ENCODE data around the gene TRMT2A. TPM values are rescaled to one million over a fixed set of nuclear protein-coding genes. Genes with fewer than 3 reads are reported as not detected.

The TRMT2A gene
- total and polyA plus RNA-seq, 2 of the 8 experiments (the other 6 are each of a cell fraction or from before 2014, with no cell fraction given): 44.9 to 50.3 TPM

GRCh38 chr22:20079745-20080444, 37.1 kb downstream of the TRMT2A start, which contains the start of gene DGCR8:
Gene DGCR8, plus strand, starts transcription at chr22:20080241. Its CDS starts 5,723 bp downstream, at chr22:20085964.
- H3K4me3 ChIP-seq (ENCODE audit: extremely low read depth in 1 of 4, insufficient read depth in 2 of 4, low read depth in 3 of 4, low read length in 4 of 4): peak within 1 kb of the TSS; percentile 81 to 99 (median 92)
- H3K9me3 ChIP-seq (ENCODE audit: insufficient read depth in 2 of 2, low read depth in 1 of 2, low read length in 1 of 2): no peaks in the 10 kb centered on the region
- peaks cover 3 to 19% (median 11%) of the 10 kb centered on the region in 4 experiments for H3K4me1 ChIP-seq (replicated peaks in 1 of 4; ENCODE audit: control insufficient read depth in 3 of 4, insufficient read depth in 4 of 4, low read length in 3 of 4)
- H4K8ac ChIP-seq (ENCODE audit: extremely low read depth, insufficient read depth, low read length): peak within 1 kb of the TSS; percentile 94
- peaks cover 27 to 45% of the 10 kb centered on the region in 2 experiments for H3K79me2 ChIP-seq (ENCODE audit: control insufficient read depth in 1 of 2, insufficient read depth in 2 of 2, low read length in 2 of 2)
- no peak within 1 kb of the TSS for H2BK20ac ChIP-seq (ENCODE audit: low read length)
- no peak within 1 kb of the TSS for H2AFZ ChIP-seq (ENCODE audit: low read length)
- WGBS, 2 experiments (ENCODE audit: extremely low coverage in 1 of 2, insufficient coverage in 1 of 2, insufficient read length in 1 of 2, insufficient replicate concordance in 2 of 2, low coverage in 1 of 2, low lambda C conversion rate in 2 of 2, missing lambda C conversion rate in 1 of 2): 1% methylated on average over 58 of the region's 100 CpGs; no CpG with 5 or more reads in 1 of the 2 experiments
- no peak within 1 kb of the TSS for H2BK120ac ChIP-seq (replicated peaks; ENCODE audit: low read depth, low read length)
- H3K79me1 ChIP-seq (ENCODE audit: low read depth, low read length): peaks cover 22% of the 10 kb centered on the region
- no peak within 1 kb of the TSS for H2BK12ac ChIP-seq (ENCODE audit: low read depth, low read length)
- H3K14ac ChIP-seq (ENCODE audit: insufficient read length): no peak within 1 kb of the TSS
- H2AK5ac ChIP-seq (ENCODE audit: low read depth, low read length): peak within 1 kb of the TSS; percentile 98
- H4K5ac ChIP-seq (ENCODE audit: insufficient read length, low read depth, low read length): peak within 1 kb of the TSS; percentile 66
- H3K27me3 ChIP-seq (replicated peaks in 1 of 4; ENCODE audit: control insufficient read depth in 3 of 4, extremely low read depth in 1 of 4, insufficient read depth in 3 of 4, low read length in 3 of 4): no peaks in the 10 kb centered on the region
- peak within 1 kb of the TSS; percentile 89 for H2BK5ac ChIP-seq (ENCODE audit: low read depth, low read length)
- DNase-seq (ENCODE audit: low read depth in 1 of 2, low spot score in 2 of 2) (peak; percentile 64 to 91), FAIRE-seq (no peak)
- H4K20me1 ChIP-seq (replicated peaks in 1 of 2; ENCODE audit: control insufficient read depth in 1 of 2, insufficient read depth in 2 of 2, low read length in 2 of 2): peaks cover 15 to 31% of the 10 kb centered on the region in 2 experiments
- H3K23ac ChIP-seq (ENCODE audit: insufficient read length): no peak within 1 kb of the TSS
- peak within 1 kb of the TSS; percentile 67 to 98 (median 96) for H3K9ac ChIP-seq (replicated peaks in 1 of 4; ENCODE audit: extremely low read depth in 1 of 4, low read depth in 3 of 4, low read length in 3 of 4)
- peak within 1 kb of the TSS; percentile 87 to 99 for H3K4me2 ChIP-seq (ENCODE audit: insufficient read depth in 1 of 2, low read depth in 2 of 2, low read length in 2 of 2)
- CTCF ChIA-PET (ENCODE audit: partially characterized antibody): no interaction called here
- peak within 1 kb of the TSS; percentile 79 for H3K27ac ChIP-seq (ENCODE audit: low read depth, low read length)
- peak within 1 kb of the TSS; percentile 78 for H3K18ac ChIP-seq (ENCODE audit: extremely low read depth, low read length)
- 0 out of 2 replicates have a peak within 1 kb of the TSS, but pooled peaks have one; percentile 74 for H2BK15ac ChIP-seq (ENCODE audit: low read length)
- peak within 1 kb of the TSS; percentile 46 for H3K4ac ChIP-seq (replicated peaks; ENCODE audit: insufficient read length, low read depth, low read length)
- H4K91ac ChIP-seq (replicated peaks; ENCODE audit: insufficient read length, low read length): peak within 1 kb of the TSS; percentile 22
- POLR2A ChIA-PET (ENCODE audit: partially characterized antibody): interaction anchor here (0.6 to 1.9 kb wide), 18 partner anchors 8 to 126 kb away, joined by 3 to 11 read pairs (median 4); partner anchors contain the start of genes RANBP1 and TRMT2A
- peaks cover 0 to 2% (median 0%) of the 10 kb centered on the region in 4 experiments; a peak in 1 of 8 replicates for H3K36me3 ChIP-seq (ENCODE audit: control insufficient read depth in 2 of 4, insufficient read depth in 4 of 4, low read length in 3 of 4)
- peaks cover 9% of the 10 kb centered on the region for H3K23me2 ChIP-seq (ENCODE audit: low read depth, low read length)
- peak within 1 kb of the TSS; percentile 62 for H3K56ac ChIP-seq (replicated peaks; ENCODE audit: insufficient read length, low read depth, low read length)
- TF ChIP-seq ASH2L (IDR thresholded peaks at IDR 0.05; ENCODE audit: low read length) (peak; percentile 47), SIX5 (IDR thresholded peaks at IDR 0.05; ENCODE audit: low read depth, low read length) (no peak), MAX (IDR thresholded peaks at IDR 0.05) (peak; percentile 93), HDAC6 (IDR thresholded peaks at IDR 0.05; ENCODE audit: low read depth, low read length) (no peak), HDAC2 (IDR thresholded peaks at IDR 0.05; ENCODE audit: borderline replicate concordance in 1 of 2, low read depth in 2 of 2, low read length in 2 of 2) (no peak), RFX5 (IDR thresholded peaks at IDR 0.05; ENCODE audit: borderline replicate concordance, low read depth, low read length) (no peak), PHF8 (conservative IDR thresholded peaks at IDR 0.05; ENCODE audit: low read depth, low read length) (peak; percentile 64), TAF7 (optimal IDR thresholded peaks at IDR 0.05; ENCODE audit: borderline replicate concordance, low read depth, low read length) (peak; percentile 60), POLR2A (IDR thresholded peaks at IDR 0.05; ENCODE audit: control extremely low read depth in 1 of 2, low read depth in 2 of 2, low read length in 2 of 2) (peak; percentile 73 to 89), SP2 (IDR thresholded peaks at IDR 0.05; ENCODE audit: low read length) (peak; percentile 37), CREB1 (IDR thresholded peaks at IDR 0.05) (peak; percentile 57)
- TF ChIP-seq, protein P1, sequence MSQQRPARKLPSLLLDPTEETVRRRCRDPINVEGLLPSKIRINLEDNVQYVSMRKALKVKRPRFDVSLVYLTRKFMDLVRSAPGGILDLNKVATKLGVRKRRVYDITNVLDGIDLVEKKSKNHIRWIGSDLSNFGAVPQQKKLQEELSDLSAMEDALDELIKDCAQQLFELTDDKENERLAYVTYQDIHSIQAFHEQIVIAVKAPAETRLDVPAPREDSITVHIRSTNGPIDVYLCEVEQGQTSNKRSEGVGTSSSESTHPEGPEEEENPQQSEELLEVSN (IDR thresholded peaks at IDR 0.05): peak; percentile 99
